ENCODE data around the gene CCDC188.

The CCDC188 gene

DNA sequence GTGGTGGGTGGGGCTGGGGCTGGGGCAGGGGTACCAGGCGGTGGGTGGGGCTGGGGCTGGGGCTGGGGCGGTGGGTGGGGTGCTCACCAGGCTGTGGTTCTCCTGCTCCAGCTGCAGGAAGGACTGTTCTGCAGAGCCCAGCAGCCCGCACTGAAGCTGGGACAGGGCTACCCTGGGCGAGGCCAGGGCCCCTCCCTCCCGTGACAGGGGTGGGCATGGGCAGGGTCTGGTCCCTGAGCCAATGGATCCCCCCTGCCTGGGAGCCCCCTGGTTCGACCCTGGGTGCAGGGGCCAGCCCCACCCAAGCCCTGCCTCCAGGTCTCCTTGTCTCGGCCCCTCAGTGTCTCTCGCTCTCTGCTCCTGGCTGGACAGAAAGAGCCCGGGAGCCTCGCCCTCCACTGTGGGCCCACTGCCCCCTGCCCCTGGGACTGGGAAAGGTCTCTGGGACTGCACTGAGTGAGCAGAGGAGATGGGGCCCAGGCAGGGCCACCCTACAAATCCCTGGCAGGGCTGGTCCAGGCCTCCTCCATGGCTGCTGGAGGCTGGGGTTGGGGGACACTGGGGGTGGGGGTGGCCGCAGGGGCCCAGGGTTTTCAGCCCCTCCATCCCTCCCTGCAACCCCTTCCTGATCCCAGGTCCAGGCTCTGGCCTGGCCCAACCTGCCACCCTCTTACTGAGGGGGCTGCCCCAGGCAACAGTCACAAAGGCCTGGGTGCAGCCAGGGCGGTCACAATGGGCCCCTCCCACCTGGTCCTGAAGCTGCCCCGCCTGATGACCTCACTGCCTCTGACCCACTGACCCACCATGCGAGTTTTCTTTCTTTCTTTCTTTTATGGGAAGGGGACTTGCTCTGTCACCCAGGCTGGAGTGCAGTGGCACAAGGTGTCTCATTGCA is at the start of gene CCDC188:
Gene CCDC188, minus strand, starts transcription at position 675 of the 895 bp plus-strand sequence. Its CDS starts 69 bp downstream, at position 606.
- no peak for DNase-seq

DNA sequence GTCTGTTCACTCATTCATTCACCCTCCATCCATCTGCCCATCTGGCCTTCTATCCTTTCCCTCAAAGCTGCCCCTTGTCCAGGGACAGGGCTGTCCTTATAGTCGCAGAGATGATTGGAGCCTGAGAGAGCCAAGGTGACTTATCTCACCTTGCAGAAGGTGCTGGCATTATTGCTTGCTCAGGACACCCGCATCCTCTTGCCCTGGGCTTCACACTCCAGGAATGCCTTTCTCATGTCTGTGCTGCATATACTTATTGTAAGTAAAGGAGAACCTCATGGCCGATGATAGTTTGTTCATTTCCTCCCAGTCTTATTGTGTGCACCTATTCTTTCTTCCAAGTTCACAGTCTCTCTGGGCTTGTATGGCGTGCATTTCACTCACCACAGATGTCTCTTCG is 49.1 kb upstream of the CCDC188 start:
- DNase-seq, result no peak

- DNase-seq, result no peak
Observed at GRCh38 chr22:20199413-20199842, 48.6 kb upstream of the CCDC188 start.

DNA sequence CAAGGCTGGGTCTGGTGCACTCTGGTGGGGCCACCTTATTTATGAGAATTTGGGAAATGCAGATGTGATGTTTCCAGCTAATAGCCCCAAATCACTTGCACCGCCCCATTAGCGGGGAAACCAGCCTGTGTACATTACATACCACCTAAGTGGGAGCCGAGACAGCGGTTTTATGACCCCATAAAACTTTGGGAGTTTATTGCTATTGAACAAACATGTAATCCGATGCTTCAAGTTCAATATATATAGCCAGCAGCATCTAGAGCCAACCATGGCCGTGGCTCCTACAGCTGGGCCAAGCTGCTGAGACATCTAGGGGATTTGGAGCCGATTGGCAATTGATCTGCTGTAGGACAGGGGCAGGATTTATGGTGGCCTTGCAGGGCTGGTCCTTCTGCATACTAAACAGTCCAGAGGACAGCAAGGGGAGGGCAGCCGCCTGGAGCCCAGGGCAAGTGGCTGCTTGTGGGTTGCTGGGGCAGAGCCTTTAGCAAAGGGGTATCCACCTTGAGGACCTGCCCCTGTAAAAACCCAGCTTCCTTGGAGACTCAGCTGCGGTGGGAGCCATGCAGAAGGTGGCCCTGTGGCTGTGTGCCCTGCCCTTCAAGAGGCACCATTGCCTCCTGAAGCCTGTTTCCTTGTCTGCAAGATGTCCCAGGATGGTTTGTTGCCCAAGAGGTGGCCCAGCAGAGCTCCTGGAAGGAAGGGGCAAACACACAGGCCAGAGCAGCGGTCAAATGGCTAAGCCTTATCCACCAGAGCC is 47.9 kb upstream of the CCDC188 start:
- DNase-seq, result no peak

GRCh38 chr22:20197407-20198030 is 46.7 kb upstream of the CCDC188 start:
- DNase-seq, result no peak

DNA sequence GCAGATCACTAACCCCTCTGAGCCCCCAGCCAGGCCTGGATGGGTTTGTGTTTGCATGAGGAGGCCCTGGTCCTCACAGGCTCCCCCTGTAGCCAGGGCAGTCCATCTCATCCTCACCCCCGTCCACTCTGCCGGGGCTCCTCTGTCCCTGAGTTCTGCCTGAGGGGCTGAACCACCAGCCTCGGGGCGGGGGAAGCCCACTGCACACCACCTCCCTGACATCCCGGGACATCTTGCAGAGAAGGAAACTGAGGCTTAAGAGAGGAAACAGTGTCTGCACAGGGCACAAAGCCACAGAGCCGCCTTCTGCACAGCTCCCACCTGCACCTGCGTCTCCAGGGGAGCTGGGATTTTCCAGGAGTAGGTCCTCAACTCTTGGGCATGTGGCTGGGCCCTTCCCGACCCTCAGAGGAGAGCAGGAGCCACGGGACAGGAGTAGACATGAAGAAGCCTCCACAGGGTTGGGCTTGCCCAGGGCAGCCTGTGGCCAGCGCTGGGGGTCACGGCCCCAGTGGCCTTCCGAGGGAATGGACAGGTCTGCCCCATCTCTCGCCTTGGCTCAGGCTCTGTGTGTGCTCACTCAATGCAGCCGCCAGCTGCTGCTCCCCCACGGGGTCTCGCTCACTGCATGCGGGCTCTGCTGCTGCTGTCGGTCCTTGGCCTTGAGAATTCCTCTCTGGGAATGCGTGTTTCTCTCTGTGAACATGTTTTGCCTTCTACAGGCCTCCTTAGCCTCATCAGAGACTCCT is 45.4 kb upstream of the CCDC188 start:
- no peak for DNase-seq

- no peak for DNase-seq
Observed at GRCh38 chr22:20194681-20195593, 44.1 kb upstream of the CCDC188 start.

DNA sequence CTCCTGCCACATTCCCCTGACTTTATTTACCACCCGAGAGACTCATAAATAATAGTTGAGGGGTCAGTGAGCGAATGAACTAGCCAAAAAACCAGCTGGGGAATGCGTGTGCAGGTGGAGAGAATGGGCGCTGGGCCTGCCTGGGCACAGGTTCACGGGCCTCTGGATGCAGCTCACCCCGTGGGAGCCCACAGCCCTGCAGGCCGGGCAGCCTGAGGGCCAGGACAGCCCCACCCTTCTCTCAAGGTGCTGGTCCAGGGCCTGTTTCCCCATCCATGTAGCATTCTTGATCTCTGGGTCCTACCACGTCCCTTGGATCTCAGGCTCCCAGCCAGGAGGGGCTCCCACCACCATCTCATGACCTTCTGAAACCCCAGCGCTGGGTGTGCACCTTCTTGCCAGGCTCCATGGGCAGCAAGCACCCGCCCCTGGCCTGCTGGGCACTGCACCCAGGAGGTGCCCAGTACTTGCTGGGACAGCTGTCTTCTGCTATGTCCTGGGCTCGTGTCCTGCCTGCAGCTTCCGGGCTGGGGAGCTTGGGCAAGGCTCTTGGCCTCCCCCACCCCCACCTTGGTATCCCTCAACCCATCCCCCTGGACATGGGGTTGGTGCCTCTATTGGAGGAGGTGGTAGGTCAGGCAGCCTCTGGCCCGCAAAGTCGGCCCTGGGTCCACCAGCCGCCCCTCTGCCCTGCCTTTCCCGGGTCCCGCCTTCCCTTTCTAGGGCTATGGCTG is 43.1 kb upstream of the CCDC188 start:
- no peak for DNase-seq

DNA sequence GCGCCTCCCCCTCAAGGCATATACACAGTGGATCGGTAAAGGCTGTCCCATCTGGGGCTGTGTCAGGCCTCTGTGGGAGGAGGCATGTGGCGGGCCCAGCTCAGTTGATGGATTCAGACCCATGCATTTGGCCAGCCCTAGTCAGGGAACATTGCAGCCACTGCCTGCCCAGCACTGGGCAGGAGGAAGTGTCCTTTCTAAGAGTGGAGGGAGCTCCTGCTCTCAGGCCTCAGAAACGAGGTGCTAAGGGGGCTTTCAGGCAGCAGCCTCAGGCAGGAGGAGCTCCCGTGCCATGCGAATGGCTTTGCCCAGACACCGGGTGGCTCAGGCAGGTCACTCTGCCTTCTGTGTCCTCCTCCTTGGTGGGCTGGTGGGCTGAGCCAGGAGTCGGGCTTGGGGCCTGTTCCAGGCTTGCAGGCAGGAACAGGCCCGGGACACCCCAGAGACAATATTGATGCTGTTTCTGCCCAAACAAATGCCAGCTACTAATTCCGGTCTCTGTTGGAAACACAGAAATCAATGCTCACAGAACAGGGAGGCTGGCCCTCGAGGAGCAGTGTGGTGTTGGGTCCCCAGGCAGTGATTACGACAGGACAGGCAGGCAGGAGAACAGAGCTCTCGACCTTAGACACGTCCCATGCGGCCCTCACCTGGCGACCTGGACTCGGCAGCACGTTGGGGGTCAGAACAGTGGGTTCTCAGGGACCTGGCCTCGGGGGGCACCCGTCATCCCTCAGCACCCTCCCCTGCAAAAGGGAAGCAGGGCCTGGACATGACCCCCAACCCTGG is 42.3 kb upstream of the CCDC188 start:
- no peak for DNase-seq

GRCh38 chr22:20192293-20192971 is 41.6 kb upstream of the CCDC188 start:
- DNase-seq, result no peak

GRCh38 chr22:20191803-20192202 is 40.9 kb upstream of the CCDC188 start:
- no peak for DNase-seq

DNA sequence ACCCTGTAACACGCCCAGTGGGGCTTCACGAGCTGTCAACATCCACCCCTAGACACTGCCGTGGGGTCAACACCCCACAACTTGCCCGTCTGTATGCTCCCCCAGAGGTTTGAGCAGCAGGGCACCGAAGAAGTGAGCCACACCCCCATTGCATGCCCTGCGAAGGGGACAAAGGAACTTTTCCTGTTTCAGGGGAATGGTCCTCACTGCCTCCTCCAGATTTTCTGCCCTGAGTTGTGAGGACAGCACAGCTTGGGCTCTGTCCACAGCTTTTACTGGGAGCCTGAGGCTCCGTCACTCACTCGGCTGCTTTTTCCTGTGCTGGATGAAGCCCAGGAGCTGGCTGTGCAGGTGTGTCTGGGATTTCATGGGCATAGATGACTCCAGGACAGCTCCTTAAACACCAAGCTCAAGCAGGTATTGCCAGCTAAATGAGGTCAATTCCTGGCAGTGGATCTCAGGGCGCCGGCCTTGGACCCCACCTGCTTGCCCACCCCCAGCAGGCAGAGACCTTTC is 40.2 kb upstream of the CCDC188 start:
- no peak for DNase-seq

DNA sequence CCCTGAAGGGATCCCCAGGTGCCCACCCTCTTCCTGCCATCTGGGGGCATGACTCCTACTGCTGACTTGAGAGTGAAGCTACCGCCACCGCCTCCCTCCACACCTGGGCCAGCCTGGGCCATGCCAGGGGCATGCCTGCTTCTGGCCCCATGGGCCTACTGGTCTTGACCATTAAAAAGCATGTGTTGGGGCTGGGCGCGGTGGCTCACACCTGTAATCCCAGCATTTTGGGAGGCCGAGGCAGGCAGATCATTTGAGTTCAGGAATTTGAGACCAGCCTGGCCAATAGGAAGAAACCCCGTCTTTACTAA is 37.7 kb upstream of the CCDC188 start:
- DNase-seq, result no peak

GRCh38 chr22:20187777-20188566 is 37.1 kb upstream of the CCDC188 start:
- no peak for DNase-seq

DNA sequence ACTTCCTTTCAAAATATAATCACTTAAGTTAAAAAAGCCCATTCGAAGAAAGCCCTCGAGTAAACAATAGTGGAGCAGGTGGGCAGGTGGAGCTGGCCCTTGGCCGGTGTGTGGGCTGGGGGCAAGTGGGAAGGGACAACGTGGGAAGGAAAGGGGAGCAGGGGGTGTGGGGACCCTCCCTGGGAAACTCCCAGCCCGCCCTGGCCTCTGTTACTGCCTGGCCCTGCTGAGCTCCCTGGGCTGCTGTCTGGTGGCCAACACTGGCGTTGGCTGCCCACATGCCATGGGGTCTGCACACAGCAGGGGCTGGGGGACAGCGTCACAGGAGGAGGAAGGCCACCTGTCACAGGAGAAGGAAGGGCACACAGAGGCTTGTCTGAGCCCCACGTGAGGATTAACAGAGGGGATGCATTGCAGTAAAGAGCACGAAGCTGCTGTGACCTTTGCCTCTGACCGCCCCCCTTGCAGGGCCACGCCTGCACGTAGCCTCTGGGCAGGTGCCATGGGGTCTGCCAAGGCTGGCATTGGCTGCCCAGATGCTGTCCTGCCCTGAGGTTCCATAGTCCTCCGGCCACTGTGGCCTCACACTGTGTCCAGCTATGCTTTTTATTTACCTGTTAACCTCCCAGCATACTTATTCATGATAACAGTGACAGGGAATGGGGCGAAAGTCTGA is 36.2 kb upstream of the CCDC188 start:
- DNase-seq, result no peak

GRCh38 chr22:20186183-20186870 is 35.5 kb upstream of the CCDC188 start:
- DNase-seq, result no peak

GRCh38 chr22:20185750-20186149 is 34.9 kb upstream of the CCDC188 start:
- no peak for DNase-seq

All from stimulated activated CD4-positive, alpha-beta T cell treated with anti-CD3 and anti-CD28 coated beads, Interleukin-15, amount 100 ng/mL, for 24 hours (primary cell).